HEK293T (cell line): Measurements from ENCODE around the gene TGFB1I1.

Source experiments
- ARNT ChIP-seq: fragments of 450-650 bp; IDR thresholded peaks from 2 replicates; pipeline ENCODE4 v1.6.1; 2017; ENCODE audit warnings: mild to moderate bottlenecking
- BHLHE40 ChIP-seq: fragments of 450-650 bp; IDR thresholded peaks from 2 replicates; pipeline ENCODE4 v1.6.1; 2016; ENCODE audit warnings: mild to moderate bottlenecking, moderate library complexity, borderline replicate concordance
- CTBP1 ChIP-seq: fragments of 450-650 bp; IDR thresholded peaks from 2 replicates; pipeline ENCODE4 v1.6.1; 2016; ENCODE audit warnings: borderline replicate concordance
- ELF4 ChIP-seq: fragments of 450-650 bp; IDR thresholded peaks from 2 replicates; pipeline ENCODE4 v1.6.1; 2017; ENCODE audit warnings: antibody characterized with exemption
- FOXA1 ChIP-seq: fragments of 450-650 bp; IDR thresholded peaks from 2 replicates; pipeline ENCODE4 v1.6.1; 2016; ENCODE audit warnings: mild to moderate bottlenecking
- FOXK2 ChIP-seq: fragments of 450-650 bp; IDR thresholded peaks from 2 replicates; pipeline ENCODE4 v1.6.1; 2016; ENCODE audit warnings: mild to moderate bottlenecking
- FOXM1 ChIP-seq: fragments of 450-650 bp; IDR thresholded peaks from 2 replicates; pipeline ENCODE4 v1.6.1; 2017; ENCODE audit warnings: mild to moderate bottlenecking, borderline replicate concordance
- HDGF ChIP-seq: fragments of 450-650 bp; IDR thresholded peaks from 2 replicates; pipeline ENCODE4 v1.6.1; 2017; ENCODE audit warnings: antibody characterized with exemption, borderline replicate concordance
- L3MBTL2 ChIP-seq: fragments of 450-650 bp; conservative IDR thresholded peaks from 2 replicates; pipeline ENCODE4 v1.6.1; 2016; ENCODE audit warnings: mild to moderate bottlenecking
- NFRKB ChIP-seq: fragments of 450-650 bp; IDR thresholded peaks from 2 replicates; pipeline ENCODE4 v1.6.1; 2016; ENCODE audit warnings: mild to moderate bottlenecking, moderate library complexity
- SP1 ChIP-seq: fragments of 450-650 bp; IDR thresholded peaks from 2 replicates; pipeline ENCODE4 v1.6.1; 2017
- SUZ12 ChIP-seq: fragments of 450-650 bp; IDR thresholded peaks from 2 replicates; pipeline ENCODE4 v1.6.1; 2016; ENCODE audit warnings: mild to moderate bottlenecking
- TARDBP ChIP-seq: fragments of 450-650 bp; IDR thresholded peaks from 2 replicates; pipeline ENCODE4 v1.6.1; 2016
- TF ChIP-seq, protein P1 (sequence below): fragments of 450-650 bp; IDR thresholded peaks from 2 replicates; pipeline ENCODE4 v1.6.1; 2016

DNA sequence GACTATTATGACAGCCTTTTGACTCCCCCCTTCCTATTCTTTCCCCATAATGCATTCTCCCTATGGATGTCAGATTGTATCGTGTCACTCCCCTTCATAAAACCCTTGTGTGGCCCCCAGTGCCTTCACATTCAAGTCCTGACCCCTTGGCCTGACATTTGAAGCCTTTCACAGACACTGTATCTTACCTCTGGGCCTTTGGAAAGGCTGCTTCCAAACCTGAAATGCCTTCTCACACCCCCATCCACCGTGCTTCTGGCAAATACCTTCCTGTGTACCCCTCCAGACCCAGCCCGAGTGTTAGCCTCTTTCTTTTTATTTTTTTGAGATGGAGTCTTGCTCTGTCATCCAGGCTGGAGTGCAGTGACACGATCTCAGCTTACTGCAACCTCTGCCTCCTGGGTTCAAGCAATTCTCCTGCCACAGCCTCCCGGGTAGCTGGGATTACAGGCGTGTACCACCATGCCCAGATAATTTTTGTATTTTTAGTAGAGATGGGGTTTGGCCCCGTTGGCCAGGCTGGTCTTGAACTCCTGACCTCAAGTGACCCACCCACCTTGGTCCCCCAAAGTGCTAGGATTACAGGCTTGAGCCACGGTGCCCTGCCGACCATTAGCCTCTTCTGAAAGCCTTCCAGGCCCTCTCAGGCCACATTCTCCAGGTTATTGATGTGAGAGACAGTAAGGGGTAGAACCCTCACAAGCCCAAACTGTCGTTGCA, 10.6 kb upstream of the TGFB1I1 start:
- TF ChIP-seq L3MBTL2 (no peak), ARNT (no peak), SP1 (no peak), SUZ12 (no peak), HDGF (no peak), TARDBP (no peak), FOXK2 (no peak), FOXA1 (no peak), FOXM1 (no peak), BHLHE40 (no peak), NFRKB (no peak), ELF4 (no peak), CTBP1 (no peak)
- TF ChIP-seq, protein P1, sequence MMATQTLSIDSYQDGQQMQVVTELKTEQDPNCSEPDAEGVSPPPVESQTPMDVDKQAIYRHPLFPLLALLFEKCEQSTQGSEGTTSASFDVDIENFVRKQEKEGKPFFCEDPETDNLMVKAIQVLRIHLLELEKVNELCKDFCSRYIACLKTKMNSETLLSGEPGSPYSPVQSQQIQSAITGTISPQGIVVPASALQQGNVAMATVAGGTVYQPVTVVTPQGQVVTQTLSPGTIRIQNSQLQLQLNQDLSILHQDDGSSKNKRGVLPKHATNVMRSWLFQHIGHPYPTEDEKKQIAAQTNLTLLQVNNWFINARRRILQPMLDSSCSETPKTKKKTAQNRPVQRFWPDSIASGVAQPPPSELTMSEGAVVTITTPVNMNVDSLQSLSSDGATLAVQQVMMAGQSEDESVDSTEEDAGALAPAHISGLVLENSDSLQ, result no peak
